Neural cell (in vitro differentiated cells): ENCODE data around the gene LUC7L3.

Experiments used
- CTCF ChIP-seq: fragments of 450-650 bp; IDR thresholded peaks from 2 replicates; pipeline ENCODE4 v1.5.1; 2014; ENCODE audit warnings: antibody characterized with exemption, mild to moderate bottlenecking, moderate library complexity; ENCODE audit not compliant: poor library complexity, severe bottlenecking
- EZH2 ChIP-seq: fragments of 200-600, 300-800 bp; shearing (Covaris generic), sonication (generic); IDR thresholded peaks from 2 replicates; pipeline ENCODE4 v1.6.1; 2014; ENCODE audit warnings: antibody characterized with exemption, low read length, borderline replicate concordance, mild to moderate bottlenecking; ENCODE audit not compliant: insufficient read depth, poor library complexity, severe bottlenecking
- SMC3 ChIP-seq: fragments of 450-650 bp; conservative IDR thresholded peaks from 2 replicates; pipeline ENCODE4 v1.6.1; 2014; ENCODE audit warnings: antibody characterized with exemption, mild to moderate bottlenecking, moderate library complexity; ENCODE audit not compliant: poor library complexity
- TAF1 ChIP-seq: IDR thresholded peaks from 2 replicates; pipeline ENCODE4 v1.6.1; 2012; ENCODE audit warnings: low read depth

- TF ChIP-seq EZH2 (no peak), CTCF (no peak), TAF1 (no peak), SMC3 (no peak)
Measured at GRCh38 chr17:50739098-50739497, 19.7 kb downstream of the LUC7L3 start.
